ENCODE results near the gene TXNRD2. TPM values are rescaled to one million over a fixed set of nuclear protein-coding genes. Genes with fewer than 3 reads are reported as not detected.

TXNRD2 gene
- total RNA-seq, 1 experiment from 2014 or later: 17.2 TPM

GRCh38 chr22:19882446-19883381 is 58.9 kb downstream of the TXNRD2 start:
- no peaks in the 10 kb centered on the region for H3K36me3 ChIP-seq
- DNase-seq: peak; percentile 36 to 53
- H3K27me3 ChIP-seq: no peaks in the 10 kb centered on the region
- H3K4me3 ChIP-seq: no peak overlapping the region
- no peaks in the 10 kb centered on the region for H3K9me3 ChIP-seq (replicated peaks)
- peaks cover 84% of the 10 kb centered on the region for H3K4me1 ChIP-seq
- peak overlapping the region; percentile 81 for H3K27ac ChIP-seq

DNA sequence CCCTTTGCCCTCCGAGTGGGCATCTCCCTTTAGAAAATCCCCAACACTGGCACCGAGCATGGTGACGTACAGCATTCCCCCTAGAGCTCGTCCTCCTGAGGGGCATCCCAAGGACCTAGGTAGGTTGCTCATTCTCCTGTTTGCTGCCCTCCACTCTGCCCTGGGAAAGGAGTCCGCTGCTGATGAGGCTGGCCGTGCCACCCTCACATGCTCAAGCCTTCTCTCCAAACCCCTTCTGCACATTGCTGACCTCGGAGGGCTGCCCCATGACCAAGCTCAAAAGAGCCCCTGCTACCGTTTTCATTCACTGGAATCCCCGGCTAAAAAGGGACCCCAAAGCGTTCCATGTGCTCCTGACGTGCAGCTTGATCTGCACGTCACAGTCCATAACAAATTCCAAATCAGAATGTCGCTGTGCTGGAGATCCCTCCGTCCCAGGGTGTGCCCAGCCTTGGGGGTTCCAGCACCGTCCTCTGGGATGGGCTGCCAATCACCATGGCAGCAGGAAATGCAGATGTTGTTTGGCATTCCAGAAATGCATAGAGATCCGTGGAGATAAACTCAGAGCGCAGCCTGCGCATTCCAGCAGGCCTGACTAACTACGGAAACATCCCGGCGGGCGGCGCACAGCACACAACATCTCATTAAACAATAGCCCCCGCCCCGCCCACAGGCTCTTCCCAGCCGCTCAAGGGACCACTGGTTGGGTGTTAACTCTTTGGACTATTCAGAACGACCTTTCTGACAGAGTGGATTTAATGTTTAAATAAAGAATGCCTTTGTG is 60.6 kb downstream of the TXNRD2 start:
- Histone ChIP-seq H3K27me3 (no peaks in the 10 kb centered on the region), H3K4me3 (peak overlapping the region; percentile 38), H3K27ac (peak overlapping the region; percentile 81), H3K36me3 (no peaks in the 10 kb centered on the region), H3K4me1 (peaks cover 80% of the 10 kb centered on the region), H3K9me3 (replicated peaks) (no peaks in the 10 kb centered on the region)
- peak; percentile 89 to 94 for DNase-seq

DNA sequence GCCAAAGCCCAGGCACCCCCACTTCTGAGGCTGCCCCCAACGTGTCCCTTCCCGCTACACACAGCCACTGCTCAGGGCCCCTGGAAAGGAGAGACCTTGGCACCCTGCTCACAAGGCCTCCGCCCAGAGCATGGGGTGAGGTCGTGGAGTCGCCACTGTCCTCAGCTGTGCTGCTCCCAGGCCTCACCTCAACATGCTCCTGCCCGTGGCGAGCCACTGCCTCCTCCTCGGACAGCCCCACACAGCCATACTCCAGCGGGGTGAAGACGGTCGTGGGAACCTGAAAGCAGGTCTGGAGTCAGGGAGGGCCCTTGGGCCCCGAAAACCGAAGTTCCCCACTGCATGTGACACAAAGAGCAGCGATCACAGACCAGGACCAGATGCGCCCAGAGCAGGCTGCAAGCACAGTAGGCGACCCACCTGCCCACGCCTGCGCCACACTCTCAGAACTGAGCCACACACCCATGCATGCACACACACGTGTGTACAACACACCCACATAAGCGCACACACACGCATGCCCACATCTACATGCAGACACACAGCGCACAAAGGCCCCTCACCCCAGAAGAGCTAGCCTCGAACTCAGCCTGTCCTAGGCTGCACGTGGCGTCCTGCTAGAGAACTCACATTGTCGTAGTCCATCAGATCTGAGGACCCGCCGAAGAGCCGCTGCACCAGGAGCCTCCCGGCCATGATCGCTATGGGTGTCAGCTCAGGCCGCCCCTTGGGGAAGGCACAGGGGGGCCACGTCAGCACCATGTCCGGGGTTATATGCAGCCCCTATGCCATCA is 61.4 kb downstream of the TXNRD2 start:
- H3K4me3 ChIP-seq: peak overlapping the region; percentile 38
- peaks cover 80% of the 10 kb centered on the region for H3K4me1 ChIP-seq
- H3K27ac ChIP-seq: peak overlapping the region; percentile 81
- H3K9me3 ChIP-seq (replicated peaks): no peaks in the 10 kb centered on the region
- DNase-seq: peak in 1 of 2 experiments; percentile 18
- H3K36me3 ChIP-seq: no peaks in the 10 kb centered on the region
- H3K27me3 ChIP-seq: no peaks in the 10 kb centered on the region

- Histone ChIP-seq H3K27ac (peak overlapping the region; percentile 81), H3K27me3 (no peaks in the 10 kb centered on the region), H3K9me3 (replicated peaks) (no peaks in the 10 kb centered on the region), H3K4me3 (peak overlapping the region; percentile 38), H3K36me3 (no peaks in the 10 kb centered on the region), H3K4me1 (peaks cover 80% of the 10 kb centered on the region)
- peak in 1 of 2 experiments; percentile 6 for DNase-seq
Observed at GRCh38 chr22:19879643-19879991, 62.0 kb downstream of the TXNRD2 start.

- H3K27me3 ChIP-seq: no peaks in the 10 kb centered on the region
- no peaks in the 10 kb centered on the region for H3K36me3 ChIP-seq
- peak in 1 of 2 experiments; percentile 6 for DNase-seq
- H3K4me3 ChIP-seq: no peak overlapping the region
- H3K9me3 ChIP-seq (replicated peaks): no peaks in the 10 kb centered on the region
- peaks cover 80% of the 10 kb centered on the region for H3K4me1 ChIP-seq
- no peak overlapping the region for H3K27ac ChIP-seq
Observed at GRCh38 chr22:19879246-19879570, 62.4 kb downstream of the TXNRD2 start.

- H3K4me1 ChIP-seq: peaks cover 82% of the 10 kb centered on the region
- no peak for DNase-seq
- H3K27me3 ChIP-seq: no peaks in the 10 kb centered on the region
- H3K4me3 ChIP-seq: no peak overlapping the region
- no peaks in the 10 kb centered on the region for H3K36me3 ChIP-seq
- H3K27ac ChIP-seq: no peak overlapping the region
- H3K9me3 ChIP-seq (replicated peaks): no peaks in the 10 kb centered on the region
Observed at GRCh38 chr22:19878461-19879245, 63.0 kb downstream of the TXNRD2 start.

DNA sequence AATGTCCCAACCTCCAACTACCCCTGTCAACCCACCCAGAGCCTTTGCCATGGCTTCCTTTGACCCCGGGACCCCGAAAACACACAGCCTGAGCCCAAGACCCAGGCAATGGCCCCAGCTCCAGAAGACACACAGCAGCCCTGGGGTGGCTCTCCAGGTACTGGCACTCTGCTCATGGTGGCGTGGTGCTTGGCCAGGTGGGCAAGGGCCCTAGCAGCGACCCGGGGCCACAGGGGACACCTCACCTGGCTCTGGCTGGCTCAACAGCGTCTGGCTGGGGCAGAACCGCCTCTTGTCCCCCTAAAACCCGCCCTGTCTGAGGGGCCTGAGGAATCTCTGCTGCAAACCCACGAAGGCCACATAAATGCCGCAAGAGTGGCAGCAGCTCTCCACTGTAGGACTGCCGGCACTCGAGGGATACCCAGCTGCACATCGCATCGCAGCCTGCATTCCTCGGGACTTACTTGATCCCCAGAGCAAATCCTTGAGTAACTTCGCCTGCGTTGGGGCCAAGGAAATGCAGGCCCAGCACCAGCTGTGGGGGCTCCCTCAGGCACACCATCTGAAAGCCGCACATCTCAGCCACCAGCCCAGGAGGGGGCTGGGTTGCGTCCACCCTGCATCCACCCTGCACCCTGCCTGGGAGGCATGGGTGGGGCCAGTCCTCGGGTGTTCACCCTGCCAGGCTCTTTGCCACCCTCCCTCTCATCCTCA is 63.8 kb downstream of the TXNRD2 start:
- Histone ChIP-seq H3K4me1 (peaks cover 83% of the 10 kb centered on the region), H3K27me3 (no peaks in the 10 kb centered on the region), H3K36me3 (no peaks in the 10 kb centered on the region), H3K27ac (peak overlapping the region; percentile 7; the same call in 1 of the 2 replicates), H3K9me3 (replicated peaks) (no peaks in the 10 kb centered on the region), H3K4me3 (no peak overlapping the region)
- peak in 1 of 2 experiments; percentile 41 for DNase-seq

- DNase-seq: no peak
- H3K36me3 ChIP-seq: no peaks in the 10 kb centered on the region
- no peaks in the 10 kb centered on the region for H3K27me3 ChIP-seq
- H3K4me3 ChIP-seq: no peak overlapping the region
- no peaks in the 10 kb centered on the region for H3K9me3 ChIP-seq (replicated peaks)
- H3K27ac ChIP-seq: no peak overlapping the region; the same call in 1 of the 2 replicates
- H3K4me1 ChIP-seq: peaks cover 79% of the 10 kb centered on the region
Observed at GRCh38 chr22:19876941-19877625, 64.5 kb downstream of the TXNRD2 start.

- H3K9me3 ChIP-seq (replicated peaks): no peaks in the 10 kb centered on the region
- H3K27me3 ChIP-seq: no peaks in the 10 kb centered on the region
- peak in 1 of 2 experiments; percentile 7 for DNase-seq
- no peak overlapping the region for H3K4me3 ChIP-seq
- no peak overlapping the region for H3K27ac ChIP-seq
- H3K36me3 ChIP-seq: no peaks in the 10 kb centered on the region
- H3K4me1 ChIP-seq: peaks cover 72% of the 10 kb centered on the region
Observed at GRCh38 chr22:19876314-19876940, 65.2 kb downstream of the TXNRD2 start.

DNA sequence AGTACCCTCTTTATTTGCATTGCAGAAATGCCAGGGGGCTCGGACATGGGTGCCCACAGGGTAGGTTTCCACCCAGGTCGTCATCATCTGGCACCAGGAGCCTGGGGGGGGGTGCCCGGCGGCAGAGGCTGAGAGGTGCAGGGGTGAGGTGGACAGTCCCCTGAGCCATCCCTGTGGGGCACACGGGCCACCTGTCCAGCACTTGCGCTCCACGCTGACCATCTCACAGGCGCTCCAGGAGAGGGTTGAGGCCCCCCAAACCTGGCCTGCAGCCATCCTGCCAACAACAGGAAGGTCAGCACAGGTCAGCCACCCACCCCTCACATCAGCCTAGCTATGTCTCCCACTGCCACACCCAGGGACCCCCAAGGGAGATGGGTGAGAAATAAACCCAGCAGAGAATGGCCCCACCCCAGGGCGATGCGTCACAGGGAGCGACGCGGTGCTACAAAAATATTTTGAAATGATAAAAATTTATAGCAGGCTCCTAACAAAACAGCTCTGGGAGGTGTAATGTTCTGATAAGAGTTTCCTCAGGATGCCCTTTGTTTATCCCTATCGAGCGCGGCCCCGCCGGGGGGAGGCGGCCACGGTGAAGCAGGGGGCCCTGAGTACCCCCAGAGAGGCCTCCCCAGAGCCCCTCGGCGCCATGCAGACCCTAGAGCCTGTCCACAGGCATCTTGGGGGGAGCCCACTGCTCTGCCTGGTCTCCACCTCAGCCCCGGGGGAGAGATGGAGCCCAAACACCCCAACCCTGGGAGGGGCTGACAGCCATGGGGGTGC is 65.9 kb downstream of the TXNRD2 start:
- Histone ChIP-seq H3K9me3 (replicated peaks) (no peaks in the 10 kb centered on the region), H3K36me3 (no peaks in the 10 kb centered on the region), H3K4me1 (peaks cover 68% of the 10 kb centered on the region), H3K4me3 (no peak overlapping the region), H3K27ac (no peak overlapping the region; the same call in 1 of the 2 replicates), H3K27me3 (no peaks in the 10 kb centered on the region)
- peak in 1 of 2 experiments; percentile 3 for DNase-seq

DNA sequence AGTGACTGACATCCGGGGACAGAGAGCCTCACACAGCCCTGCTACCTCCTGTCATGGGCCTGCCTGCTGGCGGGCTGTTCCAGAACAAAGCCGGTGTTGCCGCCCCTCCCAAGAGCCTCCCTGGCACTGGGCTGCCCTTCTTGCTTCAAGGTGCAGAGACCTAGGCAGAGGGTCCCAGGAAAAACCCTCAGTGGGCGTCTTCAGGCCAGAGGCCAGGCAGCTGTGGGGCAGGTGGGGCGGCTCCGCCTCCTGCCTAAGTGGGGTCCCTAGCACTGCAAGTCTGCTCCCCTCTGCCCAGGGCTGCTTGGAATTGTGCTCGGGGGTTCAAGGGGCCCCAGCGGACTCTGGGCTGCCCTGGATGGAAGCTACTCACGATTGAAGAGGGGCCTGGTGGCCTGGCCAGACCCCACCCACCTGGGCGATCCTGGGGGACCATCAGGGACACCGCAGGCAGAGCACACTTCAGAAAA is 66.5 kb downstream of the TXNRD2 start:
- Histone ChIP-seq H3K27me3 (no peaks in the 10 kb centered on the region), H3K27ac (peak overlapping the region; percentile 31; the same call in 1 of the 2 replicates), H3K9me3 (replicated peaks) (no peaks in the 10 kb centered on the region), H3K36me3 (no peaks in the 10 kb centered on the region), H3K4me3 (no peak overlapping the region), H3K4me1 (peaks cover 62% of the 10 kb centered on the region)
- DNase-seq: no peak

All from SJCRH30 (cell line).